ENCODE data around the gene MZB1. TPM values are rescaled to one million over a fixed set of nuclear protein-coding genes. Genes with fewer than 3 reads are reported as not detected.

Gene MZB1
- total and polyA plus RNA-seq, 2 experiments from 2014 or later = 0.30 TPM; not detected in 1

GRCh38 chr5:139393497-139394122 lies 3.9 kb upstream of the MZB1 start:
- H3K36me3 ChIP-seq (replicated peaks; ENCODE audit: insufficient read depth, low read depth) = no peaks in the 10 kb centered on the region
- no peaks in the 10 kb centered on the region for H3K9me2 ChIP-seq (replicated peaks; ENCODE audit: insufficient read depth)
- peaks cover 8% of the 10 kb centered on the region for H3K4me1 ChIP-seq (ENCODE audit: insufficient read depth)
- DNase-seq (ENCODE audit: low spot score) = no peak
- H4K20me1 ChIP-seq (ENCODE audit: insufficient read depth, poor library complexity, severe bottlenecking) = no peaks in the 10 kb centered on the region
- peaks cover 26% of the 10 kb centered on the region for H3K27me3 ChIP-seq
- no peaks in the 10 kb centered on the region for H3K9me3 ChIP-seq (ENCODE audit: low read depth)
- 11% methylated on average over 49 of the region's 49 CpGs for WGBS (ENCODE audit: low lambda C conversion rate, missing lambda C conversion rate)
- peak overlapping the region; percentile 91 for H3K4me2 ChIP-seq
- no peaks in the 10 kb centered on the region for H3K79me2 ChIP-seq
- no peak overlapping the region for H3K27ac ChIP-seq
- TF ChIP-seq CTCF (IDR thresholded peaks at IDR 0.05; ENCODE audit: poor library complexity) = no peak
- TF ChIP-seq EZH2phosphoT487 (IDR thresholded peaks at IDR 0.05; ENCODE audit: low read depth, severe bottlenecking, unreplicated experiment) = peak; percentile 26
- peak; percentile 38 for TF ChIP-seq EZH2 (IDR thresholded peaks at IDR 0.05; ENCODE audit: borderline replicate concordance)
- peak overlapping the region; percentile 48 for H3K4me3 ChIP-seq
- peak overlapping the region; percentile 82 for H2AFZ ChIP-seq

GRCh38 chr5:139392678-139393496 lies 3.2 kb upstream of the MZB1 start:
- H3K79me2 ChIP-seq = no peaks in the 10 kb centered on the region
- peak overlapping the region; percentile 82 for H2AFZ ChIP-seq
- 1% methylated on average over 65 of the region's 77 CpGs for WGBS (ENCODE audit: low lambda C conversion rate, missing lambda C conversion rate)
- H3K36me3 ChIP-seq (replicated peaks; ENCODE audit: insufficient read depth, low read depth) = no peaks in the 10 kb centered on the region
- TF ChIP-seq CTCF (IDR thresholded peaks at IDR 0.05; ENCODE audit: poor library complexity) (peak; percentile 55), EZH2 (IDR thresholded peaks at IDR 0.05; ENCODE audit: borderline replicate concordance) (no peak)
- no peak overlapping the region for H3K27ac ChIP-seq
- H3K4me3 ChIP-seq = peak overlapping the region; percentile 48
- H3K4me2 ChIP-seq = peak overlapping the region; percentile 91
- H3K9me3 ChIP-seq (ENCODE audit: low read depth) = no peaks in the 10 kb centered on the region
- H3K9me2 ChIP-seq (replicated peaks; ENCODE audit: insufficient read depth) = no peaks in the 10 kb centered on the region
- H4K20me1 ChIP-seq (ENCODE audit: insufficient read depth, poor library complexity, severe bottlenecking) = no peaks in the 10 kb centered on the region
- peak; percentile 80 for DNase-seq (ENCODE audit: low spot score)
- H3K4me1 ChIP-seq (ENCODE audit: insufficient read depth) = peaks cover 8% of the 10 kb centered on the region
- H3K27me3 ChIP-seq = peaks cover 26% of the 10 kb centered on the region

- TF ChIP-seq EZH2phosphoT487 (IDR thresholded peaks at IDR 0.05; ENCODE audit: low read depth, severe bottlenecking, unreplicated experiment) = no peak
- no peak for TF ChIP-seq EZH2 (IDR thresholded peaks at IDR 0.05; ENCODE audit: borderline replicate concordance)
- no peak for TF ChIP-seq CTCF (IDR thresholded peaks at IDR 0.05; ENCODE audit: poor library complexity)
These were observed 2.6 kb upstream of the MZB1 start for GRCh38 chr5:139392324-139392677.

More at GRCh38 chr5:139392324-139392677, 2.6 kb upstream of the MZB1 start:
- H3K4me1 ChIP-seq (ENCODE audit: insufficient read depth) = peaks cover 8% of the 10 kb centered on the region
- H3K9me2 ChIP-seq (replicated peaks; ENCODE audit: insufficient read depth) = no peaks in the 10 kb centered on the region
- DNase-seq (ENCODE audit: low spot score) = no peak
- H3K27me3 ChIP-seq = peaks cover 26% of the 10 kb centered on the region
- peak overlapping the region; percentile 91 for H3K4me2 ChIP-seq
- H3K4me3 ChIP-seq = no peak overlapping the region
- H3K9me3 ChIP-seq (ENCODE audit: low read depth) = no peaks in the 10 kb centered on the region
- H4K20me1 ChIP-seq (ENCODE audit: insufficient read depth, poor library complexity, severe bottlenecking) = no peaks in the 10 kb centered on the region
- no peaks in the 10 kb centered on the region for H3K36me3 ChIP-seq (replicated peaks; ENCODE audit: insufficient read depth, low read depth)
- no peaks in the 10 kb centered on the region for H3K79me2 ChIP-seq
- no peak overlapping the region for H2AFZ ChIP-seq
- no peak overlapping the region for H3K27ac ChIP-seq
- WGBS (ENCODE audit: low lambda C conversion rate, missing lambda C conversion rate) = 10% methylated on average over 33 of the region's 36 CpGs
